Ureter (tissue), 1 donor: Measurements from ENCODE around the gene ISG15. TPM values are rescaled to one million over a fixed set of nuclear protein-coding genes. Genes with fewer than 3 reads are reported as not detected.
A peak's percentile ranks its signal among the peaks of the same experiment; 100 is the strongest.
"Not testable (repeated sequence)": the region's sequence is repeated elsewhere in the genome, so short reads cannot be mapped to it uniquely, and the experiment has no call there.

Experiments
- DNase-seq: peaks from one replicate; pipeline ENCODE4 v3.0.0-alpha.2; 2020; ENCODE audit warnings: low spot score
- total RNA-seq: library from RNA; stranded (reverse); gene quantifications from one replicate; pipeline ENCODE4 v1.2.4, GENCODE V29; 2023
- donor health status: DM: yes; HTN: yes; CAD: no.

The ISG15 gene
- total RNA-seq, 1 donor from 2014 or later: 14.9 TPM

- DNase-seq: no peak
These were observed 1.8 kb upstream of the ISG15 start for GRCh38 chr1:1011396-1011949.

GRCh38 chr1:1012736-1013104 is 577 bp upstream of the ISG15 start:
- DNase-seq: not testable (repeated sequence)

GRCh38 chr1:1013922-1014648 is 788 bp downstream of the ISG15 start:
- DNase-seq: no peak

DNA sequence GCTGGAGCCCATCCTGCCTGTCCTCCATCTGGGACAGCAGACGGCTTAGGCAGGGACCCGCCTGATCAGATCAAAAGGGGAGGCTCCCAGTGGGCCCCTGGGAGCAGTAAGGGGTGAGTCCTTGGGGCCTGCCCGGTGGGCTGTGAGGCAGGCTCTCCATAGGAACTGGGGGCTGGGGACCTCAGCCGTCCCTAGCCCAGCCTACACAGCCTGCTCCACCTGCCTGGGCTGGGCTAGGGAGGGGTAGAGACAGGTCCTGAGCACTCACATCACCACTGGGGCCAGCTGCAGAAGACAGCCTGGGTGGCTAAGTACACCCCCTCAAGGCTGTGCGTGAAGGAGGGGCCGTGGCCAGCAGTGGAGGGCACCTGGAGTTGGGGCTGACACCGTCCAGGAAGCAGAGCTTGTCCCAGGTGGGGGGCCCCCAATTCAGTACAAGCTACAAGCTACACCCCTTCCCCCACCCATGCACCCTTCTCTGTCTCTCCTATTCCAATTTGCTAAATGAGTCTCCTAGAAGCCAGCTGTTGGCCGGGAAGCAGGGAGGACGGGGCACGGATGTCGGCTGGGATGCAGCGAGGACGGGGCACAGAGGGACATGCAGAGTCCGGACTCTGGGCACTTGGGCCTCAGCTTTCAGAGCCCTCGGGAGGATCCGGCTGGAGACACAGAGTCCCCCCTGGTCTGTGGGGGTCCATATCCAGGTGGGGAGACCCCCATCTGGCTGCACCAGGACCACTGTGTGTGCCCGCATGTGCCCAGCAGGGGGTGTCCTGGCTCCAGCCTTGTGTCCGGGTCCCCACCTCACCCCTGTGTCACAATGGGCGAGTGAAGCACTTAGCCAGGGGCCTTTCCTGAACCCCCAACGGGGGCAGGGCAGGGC is 1.7 kb downstream of the ISG15 start:
- DNase-seq: no peak

DNA sequence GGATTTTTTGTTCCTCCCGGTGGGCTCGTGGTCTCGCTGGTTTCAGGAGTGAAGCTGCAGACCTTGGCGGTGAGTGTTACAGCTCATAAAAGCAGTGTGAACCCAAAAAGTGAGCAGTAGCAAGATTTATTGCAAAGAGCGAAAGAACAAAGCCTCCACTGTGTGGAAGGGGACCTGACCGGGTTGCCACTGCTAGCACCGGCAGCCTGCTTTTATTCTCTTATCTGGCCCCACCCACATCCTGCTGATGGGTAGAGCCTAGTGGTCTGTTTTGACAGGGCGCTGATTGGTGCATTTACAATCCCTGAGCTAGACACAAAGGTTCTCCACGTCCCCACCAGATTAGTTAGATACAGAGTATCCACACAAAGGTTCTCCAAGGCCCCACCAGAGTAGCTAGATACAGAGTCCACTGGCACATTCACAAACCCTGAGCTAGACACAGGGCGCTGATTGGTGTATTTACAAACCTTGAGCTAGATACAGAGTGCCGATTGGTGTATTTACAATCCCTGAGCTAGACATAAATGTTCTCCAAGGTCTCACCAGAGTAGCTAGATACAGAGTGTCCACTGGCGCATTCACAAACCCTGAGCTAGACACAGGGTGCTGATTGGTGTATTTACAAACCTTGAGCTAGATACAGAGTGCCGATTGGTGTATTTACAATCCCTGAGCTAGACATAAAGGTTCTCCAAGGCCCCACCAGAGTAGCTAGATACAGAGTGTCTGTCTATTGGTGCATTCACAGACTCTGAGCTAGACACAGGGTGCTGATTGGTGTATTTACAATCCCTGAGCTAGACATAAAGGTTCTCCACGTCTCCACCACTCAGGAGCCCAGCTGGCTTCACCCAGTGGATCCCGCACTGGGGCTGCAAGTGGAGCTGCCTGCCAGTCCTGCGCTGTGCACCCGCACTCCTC is 4.4 kb downstream of the ISG15 start:
- DNase-seq: not testable (repeated sequence)

DNA sequence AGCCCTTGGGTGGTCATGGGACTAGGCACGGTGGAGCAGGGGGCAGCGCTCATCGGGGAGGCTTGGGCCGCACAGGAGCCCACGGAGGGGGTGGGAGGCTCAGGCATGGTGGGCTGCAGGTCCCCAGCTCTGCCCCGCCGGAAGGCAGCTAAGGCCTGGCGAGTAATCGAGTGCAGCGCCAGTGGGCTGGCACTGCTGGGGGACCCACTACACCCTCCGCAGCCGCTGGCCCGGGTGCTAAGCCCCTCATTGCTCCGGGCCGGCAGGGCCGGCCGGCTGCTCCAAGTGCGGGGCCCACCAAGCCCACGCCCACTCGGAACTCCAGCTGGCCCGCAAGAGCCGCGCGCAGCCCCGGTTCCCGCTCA is 5.0 kb downstream of the ISG15 start:
- not testable (repeated sequence) for DNase-seq

- peak; percentile 80 for DNase-seq
These were observed 6.1 kb downstream of the ISG15 start for GRCh38 chr1:1019122-1019999.

DNA sequence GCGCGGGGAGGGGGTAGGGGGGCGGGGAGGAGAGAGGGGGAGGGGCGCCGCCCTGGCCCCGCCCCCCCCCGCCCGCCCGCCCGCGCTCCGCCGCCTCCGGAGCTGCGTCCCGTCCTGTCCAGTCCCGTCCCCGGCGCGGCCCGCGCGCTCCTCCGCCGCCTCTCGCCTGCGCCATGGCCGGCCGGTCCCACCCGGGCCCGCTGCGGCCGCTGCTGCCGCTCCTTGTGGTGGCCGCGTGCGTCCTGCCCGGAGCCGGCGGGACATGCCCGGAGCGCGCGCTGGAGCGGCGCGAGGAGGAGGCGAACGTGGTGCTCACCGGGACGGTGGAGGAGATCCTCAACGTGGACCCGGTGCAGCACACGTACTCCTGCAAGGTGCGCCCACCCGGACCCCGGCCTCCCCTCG is 6.7 kb downstream of the ISG15 start, which contains the start of gene AGRN:
Gene AGRN, plus strand, starts transcription at position 121 of the 405 bp plus-strand sequence. Its CDS starts 53 bp downstream, at position 174.
- no peak for DNase-seq

GRCh38 chr1:1020415-1021009 is 7.2 kb downstream of the ISG15 start:
- DNase-seq: no peak

DNA sequence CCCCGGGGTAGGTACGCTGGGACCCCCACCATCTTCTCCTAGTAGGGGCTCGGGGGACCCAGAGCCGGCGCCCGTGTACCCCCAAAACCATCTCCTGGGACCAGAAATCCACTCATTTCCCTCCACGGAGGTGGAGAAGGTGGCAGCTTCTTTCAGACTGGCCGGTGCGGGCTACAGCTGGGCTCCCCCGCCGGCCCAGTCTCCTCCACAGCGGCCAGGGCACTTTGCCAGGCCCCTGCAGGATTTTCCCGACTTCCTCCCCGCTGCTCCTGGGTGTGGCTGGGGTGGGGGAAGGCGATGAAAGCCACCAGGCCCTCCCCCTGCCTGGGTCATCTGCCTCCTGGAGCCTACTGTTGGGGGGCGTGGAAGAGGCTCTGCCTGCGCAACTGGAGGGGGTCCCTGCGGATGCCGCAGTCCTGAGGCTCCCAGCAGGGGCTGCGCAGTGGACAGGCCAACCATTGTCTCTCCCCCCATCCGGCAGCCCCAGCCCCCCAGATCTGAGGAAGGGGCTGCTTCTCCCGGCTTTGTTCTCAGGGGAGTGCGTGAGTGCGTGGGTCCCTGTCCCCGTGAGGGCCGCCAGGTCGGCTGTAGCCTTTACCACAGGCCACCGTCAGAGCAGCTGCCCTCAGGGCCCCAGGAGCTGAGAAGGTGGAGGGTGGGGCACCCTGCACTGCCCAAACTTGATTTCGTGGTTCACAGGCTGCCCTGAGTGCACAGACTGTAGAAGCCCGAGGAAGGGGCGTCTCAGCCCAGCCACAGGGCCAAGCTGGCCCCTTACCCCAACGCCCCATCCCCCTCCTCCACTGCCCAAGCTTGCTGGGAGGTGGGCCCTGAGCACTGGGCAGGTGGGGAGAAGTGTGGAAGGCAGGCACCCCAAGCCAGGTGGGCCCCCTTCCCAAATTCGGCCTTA is 8.0 kb downstream of the ISG15 start:
- peak; percentile 84 for DNase-seq

GRCh38 chr1:1021920-1022259 is 8.6 kb downstream of the ISG15 start:
- DNase-seq: no peak

GRCh38 chr1:1022302-1023009 is 9.2 kb downstream of the ISG15 start:
- no peak for DNase-seq

DNA sequence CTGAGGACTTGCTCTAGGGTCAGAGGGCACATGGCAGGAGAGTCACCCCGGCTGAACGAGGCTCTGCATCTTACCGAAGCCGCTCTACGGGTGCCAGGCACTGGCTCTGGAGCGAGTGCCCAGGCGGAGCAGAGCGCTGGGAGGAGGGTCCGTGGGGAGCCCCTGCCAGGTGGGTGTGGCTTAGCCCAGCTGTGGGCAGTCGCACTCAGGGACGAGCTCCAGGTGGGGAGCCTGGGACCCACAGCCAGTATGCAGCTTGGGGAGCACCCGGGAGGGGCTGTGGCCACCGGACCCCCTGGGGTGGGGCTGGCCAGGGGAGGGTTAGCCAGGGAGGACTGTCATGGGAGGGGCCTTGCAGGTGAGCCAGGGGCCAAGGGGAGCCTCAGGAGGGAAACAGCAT is 10.4 kb downstream of the ISG15 start:
- DNase-seq: no peak

DNA sequence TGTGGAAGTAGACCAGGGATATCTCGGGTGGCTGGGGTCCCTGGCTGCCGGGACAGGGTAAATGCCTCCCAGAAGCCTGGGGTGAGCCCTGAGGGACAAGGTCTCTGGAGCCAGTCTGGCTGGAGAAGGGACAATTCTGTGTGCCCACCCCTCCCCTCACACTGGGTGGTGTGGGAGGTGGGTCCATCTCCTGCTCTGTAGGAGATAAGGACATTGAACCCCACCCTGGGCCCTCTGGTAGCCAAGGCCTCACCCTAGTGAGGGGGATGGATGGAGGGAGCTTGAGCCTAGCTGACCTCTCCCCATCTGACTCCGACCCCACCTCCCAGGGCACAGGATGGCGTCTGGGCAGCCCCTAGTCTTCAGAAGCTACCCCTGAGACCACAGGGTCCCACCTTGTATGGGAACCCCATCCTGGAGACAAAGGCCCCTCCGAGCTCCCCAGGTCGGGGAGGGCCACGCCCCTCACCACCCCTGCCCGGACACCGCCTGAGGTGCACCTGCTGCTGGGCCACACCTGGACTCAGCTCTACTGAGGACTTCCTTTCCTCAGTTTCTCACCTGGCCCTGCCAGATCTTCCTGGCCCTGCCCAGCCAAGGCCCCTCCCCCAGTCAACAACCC is 11.0 kb downstream of the ISG15 start:
- no peak for DNase-seq

GRCh38 chr1:1024771-1025699 is 11.7 kb downstream of the ISG15 start:
- DNase-seq: peak; percentile 87

- no peak for DNase-seq
These were observed 12.4 kb downstream of the ISG15 start for GRCh38 chr1:1025730-1026129.
